ENCODE data around the gene BICDL1. TPM values are rescaled to one million over a fixed set of nuclear protein-coding genes. Genes with fewer than 3 reads are reported as not detected.

The BICDL1 gene
- total RNA-seq, 4 donors from 2014 or later = 0.66 to 2.4 (median 2.2) TPM; not detected in 1

DNA sequence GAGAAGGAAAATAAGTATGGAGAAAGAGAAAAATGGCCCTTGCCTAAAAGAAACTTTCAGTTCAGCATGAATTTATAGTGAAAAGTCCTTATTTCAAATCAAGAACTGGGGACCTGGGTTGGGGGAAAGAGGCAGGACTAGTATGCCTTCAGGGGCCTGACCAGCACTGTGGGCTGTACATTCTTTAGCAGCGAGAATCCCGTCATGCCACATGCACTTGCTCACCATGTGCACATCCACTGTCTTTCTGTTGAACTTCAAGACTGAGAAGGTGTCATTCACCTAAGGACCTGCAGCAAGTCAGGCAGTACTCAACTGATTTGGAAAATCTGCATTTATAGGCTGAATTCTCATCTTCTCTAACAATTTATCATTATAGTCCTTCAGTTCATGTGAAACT, 77.3 kb downstream of the BICDL1 start:
- TF ChIP-seq, protein P1, sequence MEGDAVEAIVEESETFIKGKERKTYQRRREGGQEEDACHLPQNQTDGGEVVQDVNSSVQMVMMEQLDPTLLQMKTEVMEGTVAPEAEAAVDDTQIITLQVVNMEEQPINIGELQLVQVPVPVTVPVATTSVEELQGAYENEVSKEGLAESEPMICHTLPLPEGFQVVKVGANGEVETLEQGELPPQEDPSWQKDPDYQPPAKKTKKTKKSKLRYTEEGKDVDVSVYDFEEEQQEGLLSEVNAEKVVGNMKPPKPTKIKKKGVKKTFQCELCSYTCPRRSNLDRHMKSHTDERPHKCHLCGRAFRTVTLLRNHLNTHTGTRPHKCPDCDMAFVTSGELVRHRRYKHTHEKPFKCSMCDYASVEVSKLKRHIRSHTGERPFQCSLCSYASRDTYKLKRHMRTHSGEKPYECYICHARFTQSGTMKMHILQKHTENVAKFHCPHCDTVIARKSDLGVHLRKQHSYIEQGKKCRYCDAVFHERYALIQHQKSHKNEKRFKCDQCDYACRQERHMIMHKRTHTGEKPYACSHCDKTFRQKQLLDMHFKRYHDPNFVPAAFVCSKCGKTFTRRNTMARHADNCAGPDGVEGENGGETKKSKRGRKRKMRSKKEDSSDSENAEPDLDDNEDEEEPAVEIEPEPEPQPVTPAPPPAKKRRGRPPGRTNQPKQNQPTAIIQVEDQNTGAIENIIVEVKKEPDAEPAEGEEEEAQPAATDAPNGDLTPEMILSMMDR (IDR thresholded peaks at IDR 0.05; ENCODE audit: low read depth) = no peak

DNA sequence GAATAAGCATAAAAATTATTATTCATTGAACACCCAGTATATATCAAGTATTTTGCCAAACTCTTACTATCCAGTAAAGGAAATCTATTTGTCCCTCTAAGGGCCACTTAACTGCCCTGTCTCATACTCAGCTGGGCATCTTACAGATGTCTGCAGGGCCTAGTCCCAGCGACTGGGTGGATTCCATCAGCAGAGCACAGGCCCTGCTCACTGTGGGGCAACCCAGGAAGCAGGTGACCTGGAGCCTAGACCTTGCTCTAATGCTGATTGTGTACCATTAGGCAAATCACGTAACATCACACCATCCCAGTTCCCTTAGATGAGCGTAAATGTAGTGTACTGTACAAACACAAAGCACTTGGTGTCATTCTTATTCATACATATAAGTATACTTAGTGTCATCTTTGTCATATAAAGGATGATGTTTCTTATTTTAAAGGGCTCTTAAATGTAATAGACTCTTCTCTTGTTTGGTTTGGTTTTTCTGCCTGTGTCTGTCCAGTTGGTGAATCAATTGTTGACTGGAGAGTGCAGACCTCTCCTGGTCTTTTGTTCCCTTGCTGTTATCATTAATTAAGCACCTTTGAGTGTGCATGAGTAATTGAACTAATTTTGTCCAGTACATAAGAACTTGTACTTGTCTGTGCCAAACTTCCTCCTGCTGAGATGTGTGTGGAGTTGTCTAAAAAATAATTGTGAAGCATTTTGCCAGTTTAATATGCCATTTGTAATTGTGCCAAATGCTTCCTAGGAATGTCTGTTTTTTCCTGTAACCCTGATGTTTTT, 78.2 kb downstream of the BICDL1 start:
- TF ChIP-seq, protein P1 (IDR thresholded peaks at IDR 0.05; ENCODE audit: low read depth) = no peak

DNA sequence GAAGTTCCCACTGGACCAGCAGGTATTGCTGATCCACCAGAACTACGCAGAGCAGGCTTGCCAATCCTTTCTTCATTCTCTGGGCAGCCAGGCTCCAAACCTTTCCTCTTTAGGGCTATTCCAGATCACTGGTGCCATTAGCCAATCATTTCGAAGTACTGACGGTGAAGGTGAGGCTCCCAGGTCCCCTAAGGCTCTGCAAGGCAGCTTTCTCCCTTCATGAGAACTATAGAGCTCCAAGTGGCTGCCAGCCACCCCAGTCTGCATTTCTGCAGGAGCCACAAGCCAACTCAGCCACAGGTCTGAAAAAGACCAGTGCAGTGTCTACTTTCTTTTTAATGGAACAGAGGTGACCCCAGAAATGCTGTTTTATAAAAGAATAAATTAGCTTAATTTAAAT, 78.9 kb downstream of the BICDL1 start:
- TF ChIP-seq, protein P1 (IDR thresholded peaks at IDR 0.05; ENCODE audit: low read depth) = no peak

DNA sequence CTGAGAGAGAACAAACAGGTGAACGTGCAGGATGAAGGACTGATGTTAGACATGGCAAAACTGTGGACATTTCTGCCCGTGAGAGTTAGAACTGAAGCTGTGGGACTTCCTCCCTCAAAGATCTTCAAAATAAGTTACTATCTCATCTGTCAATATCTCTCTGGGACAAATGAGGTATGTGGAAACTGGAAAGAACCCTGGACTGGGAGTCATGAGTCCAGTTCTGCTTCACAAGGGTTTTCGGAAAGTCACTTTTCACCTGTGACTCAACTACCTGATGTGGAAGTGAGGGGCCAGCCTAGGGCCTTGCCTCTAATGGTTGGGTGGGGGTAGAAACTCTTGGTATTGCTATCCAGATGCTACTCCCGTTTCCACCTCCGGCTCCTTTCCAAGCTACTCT, 80.2 kb downstream of the BICDL1 start:
- TF ChIP-seq, protein P1 (IDR thresholded peaks at IDR 0.05; ENCODE audit: low read depth) = no peak

DNA sequence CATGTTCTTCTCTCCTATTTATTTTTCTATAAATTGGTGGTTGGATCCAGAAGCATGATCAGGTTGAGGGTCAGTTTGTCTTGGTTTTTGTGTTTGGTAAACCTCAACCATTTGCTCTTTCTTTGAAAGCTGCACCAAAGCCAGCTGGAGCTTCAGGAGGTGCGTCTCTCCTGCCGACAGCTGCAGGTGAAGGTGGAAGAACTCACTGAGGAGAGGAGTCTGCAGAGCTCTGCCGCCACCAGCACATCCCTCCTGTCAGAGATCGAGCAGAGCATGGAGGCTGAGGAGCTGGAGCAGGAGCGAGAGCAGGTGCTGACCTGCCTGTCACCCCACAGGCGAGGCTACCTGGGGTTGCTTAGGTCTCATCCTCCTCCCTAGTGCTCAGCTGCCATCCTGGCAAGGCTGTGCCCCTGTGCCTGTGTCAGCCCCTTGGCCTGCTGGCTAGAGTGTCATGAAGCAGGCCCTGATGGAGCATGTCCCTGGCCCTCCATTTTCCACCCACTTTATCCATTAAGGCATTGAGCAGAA, 82.5 kb downstream of the BICDL1 start:
- TF ChIP-seq, protein P1 (IDR thresholded peaks at IDR 0.05; ENCODE audit: low read depth) = no peak

DNA sequence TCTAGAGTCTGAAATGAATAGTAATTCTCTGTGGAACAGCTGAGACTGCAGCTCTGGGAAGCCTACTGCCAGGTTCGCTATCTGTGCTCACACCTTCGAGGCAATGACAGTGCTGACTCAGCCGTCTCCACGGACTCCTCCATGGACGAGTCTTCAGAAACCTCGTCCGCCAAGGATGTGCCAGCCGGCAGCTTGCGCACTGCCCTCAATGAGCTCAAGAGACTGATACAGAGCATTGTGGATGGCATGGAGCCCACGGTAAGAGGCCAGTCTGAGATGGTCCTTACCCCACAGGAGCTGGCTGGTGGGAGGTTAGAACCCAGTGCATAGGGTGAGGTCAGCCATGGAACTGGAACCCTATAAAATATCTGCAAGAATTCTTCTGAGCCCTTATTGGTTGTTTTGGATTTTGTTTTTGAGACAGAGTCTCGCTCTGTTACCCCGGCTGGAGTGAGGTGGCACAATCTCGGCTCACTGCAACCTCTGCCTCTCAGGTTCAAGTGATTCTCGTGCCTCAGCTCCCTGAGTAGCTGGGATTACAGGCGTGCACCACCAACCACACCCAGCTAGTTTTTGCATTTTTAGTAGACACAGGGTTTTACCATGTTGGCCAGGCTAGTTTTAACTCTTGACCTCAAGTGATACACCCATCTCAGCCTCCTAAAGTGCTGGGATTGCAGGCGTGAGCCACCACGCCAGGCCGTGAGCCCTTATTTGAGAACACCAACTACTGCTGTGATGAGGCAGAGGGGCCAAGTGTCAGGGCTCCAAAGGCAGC, 83.6 kb downstream of the BICDL1 start:
- TF ChIP-seq, protein P1 (IDR thresholded peaks at IDR 0.05; ENCODE audit: low read depth) = no peak

DNA sequence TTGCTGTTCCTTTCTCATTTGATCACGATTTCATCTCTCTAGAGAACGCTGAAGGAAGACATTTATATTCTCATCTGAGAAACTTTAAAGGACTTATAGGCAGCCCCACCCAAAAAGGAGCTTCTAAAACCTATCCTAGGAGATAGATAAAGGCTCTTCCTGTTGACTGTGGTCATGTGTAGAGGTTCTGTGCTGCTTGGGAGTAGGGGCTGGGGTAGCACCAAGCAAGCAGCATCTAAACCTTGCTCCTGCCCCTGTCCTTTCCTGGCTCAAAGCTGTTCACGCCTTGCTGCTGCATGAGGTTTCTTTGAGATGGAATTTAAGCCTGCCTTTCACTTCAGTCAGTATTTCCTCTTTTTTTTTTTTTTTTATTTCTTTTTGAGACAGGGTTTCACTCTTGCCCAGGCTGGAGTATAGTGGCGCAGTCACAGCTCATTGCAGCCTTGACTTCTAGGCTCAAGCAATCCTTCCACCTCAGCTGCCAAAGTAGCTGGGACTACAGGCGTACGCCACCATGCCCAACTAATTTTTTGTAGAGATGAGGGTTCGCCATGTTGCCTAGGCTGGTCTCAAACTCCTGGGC, 86.1 kb downstream of the BICDL1 start:
- TF ChIP-seq, protein P1 (IDR thresholded peaks at IDR 0.05; ENCODE audit: low read depth) = no peak

Measured in subcutaneous adipose tissue (tissue), 4 donors.